GM18867 (cell line): Measurements from ENCODE around the gene SPPL2B.

ENCODE experiments used
- ATAC-seq: cut with Tn5 transposase; IDR thresholded peaks from one replicate; pipeline ENCODE4 v1.9.1; 2021; ENCODE audit warnings: mild to moderate bottlenecking, moderate library complexity; ENCODE audit not compliant: unreplicated experiment

SPPL2B gene

DNA sequence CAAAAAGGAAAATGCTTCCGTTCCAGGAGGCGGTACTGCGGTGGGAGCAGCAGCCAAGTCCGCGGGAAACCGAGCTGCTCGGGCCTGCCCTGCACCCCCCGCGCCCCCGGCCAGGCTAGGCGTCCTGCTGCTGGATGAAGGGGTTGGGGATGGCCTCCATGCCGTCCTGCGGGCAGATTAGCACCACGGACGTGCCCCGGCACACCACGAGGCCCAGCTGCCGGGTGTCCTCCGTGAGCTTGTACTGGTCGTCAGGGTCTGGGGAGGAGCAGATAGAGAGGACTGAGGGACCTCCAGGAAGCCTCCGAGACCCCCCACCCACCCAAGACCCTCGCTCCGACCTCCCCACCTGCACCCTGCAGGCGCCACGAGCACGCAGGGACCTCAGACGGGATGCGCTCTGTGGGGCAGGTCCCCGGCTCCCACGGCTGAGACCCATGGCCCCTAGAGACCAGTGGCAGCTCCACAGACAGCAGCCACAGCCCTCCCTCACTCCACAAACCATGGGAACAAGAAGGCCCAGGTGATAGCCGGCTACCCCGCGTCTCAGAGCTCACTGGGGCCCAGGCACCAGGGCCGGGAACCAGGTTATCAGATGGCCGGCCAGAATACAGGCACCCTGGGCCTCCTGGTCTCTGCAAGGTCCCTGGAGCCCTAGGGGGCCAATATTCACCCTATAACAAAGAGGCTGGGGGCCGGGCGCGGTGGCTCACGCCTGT, 6.8 kb upstream of the SPPL2B start:
- ATAC-seq: no peak

DNA sequence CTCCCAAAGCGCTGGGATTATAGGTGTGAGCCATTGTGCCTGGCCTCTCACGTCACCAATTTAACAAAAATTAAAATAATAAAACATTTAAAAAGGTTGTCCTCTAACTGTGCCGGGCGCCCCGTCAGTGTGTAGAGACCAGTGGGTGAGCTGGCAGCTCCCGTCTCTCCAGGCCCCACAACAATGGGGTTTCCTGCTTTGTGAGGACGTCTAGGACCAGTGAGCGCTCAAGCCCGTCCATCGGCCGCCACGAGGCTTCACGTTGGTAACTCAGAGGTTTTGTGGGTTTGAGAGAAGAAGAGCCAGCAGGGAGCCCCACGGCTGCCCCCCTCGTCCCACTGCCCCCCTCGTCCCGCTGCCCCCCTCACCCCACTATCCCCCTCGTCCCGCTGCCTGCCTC, 4.8 kb upstream of the SPPL2B start:
- ATAC-seq: no peak

- no peak for ATAC-seq
Measured at GRCh38 chr19:2324220-2324948, 4.1 kb upstream of the SPPL2B start.

- ATAC-seq: no peak
Measured at GRCh38 chr19:2325281-2326046, 3.0 kb upstream of the SPPL2B start.

DNA sequence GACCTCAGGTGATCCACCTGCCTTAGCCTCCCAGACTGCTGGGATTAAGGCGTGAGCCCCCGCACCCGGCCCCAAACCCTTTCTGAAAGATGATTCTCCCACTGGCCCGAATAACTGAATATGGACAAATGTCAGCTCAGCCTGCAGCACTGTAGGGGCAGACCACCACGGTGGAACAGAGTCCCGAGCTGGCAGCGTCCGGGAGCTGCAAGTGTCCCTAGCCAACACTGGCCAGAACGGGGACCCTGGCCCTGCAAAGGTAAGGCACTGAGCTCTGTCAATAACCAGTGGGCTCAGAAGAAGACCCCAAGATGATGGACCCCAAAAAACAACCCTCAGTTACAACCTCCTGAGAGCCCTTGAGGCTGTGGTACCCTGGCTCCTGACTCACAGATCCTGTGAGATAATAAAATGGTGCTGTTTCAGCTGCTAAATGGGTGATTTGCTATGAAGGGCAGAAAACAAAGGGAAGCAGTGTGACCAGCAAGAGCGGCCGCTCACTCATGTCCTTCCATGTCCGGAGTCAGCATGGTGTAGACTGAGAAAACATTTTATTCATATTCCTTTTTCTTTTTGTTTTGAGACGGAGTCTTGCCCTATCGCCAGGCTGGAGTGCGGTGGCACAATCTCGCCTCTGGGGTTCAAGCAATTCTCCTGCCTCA, 1.7 kb upstream of the SPPL2B start:
- ATAC-seq: no peak

DNA sequence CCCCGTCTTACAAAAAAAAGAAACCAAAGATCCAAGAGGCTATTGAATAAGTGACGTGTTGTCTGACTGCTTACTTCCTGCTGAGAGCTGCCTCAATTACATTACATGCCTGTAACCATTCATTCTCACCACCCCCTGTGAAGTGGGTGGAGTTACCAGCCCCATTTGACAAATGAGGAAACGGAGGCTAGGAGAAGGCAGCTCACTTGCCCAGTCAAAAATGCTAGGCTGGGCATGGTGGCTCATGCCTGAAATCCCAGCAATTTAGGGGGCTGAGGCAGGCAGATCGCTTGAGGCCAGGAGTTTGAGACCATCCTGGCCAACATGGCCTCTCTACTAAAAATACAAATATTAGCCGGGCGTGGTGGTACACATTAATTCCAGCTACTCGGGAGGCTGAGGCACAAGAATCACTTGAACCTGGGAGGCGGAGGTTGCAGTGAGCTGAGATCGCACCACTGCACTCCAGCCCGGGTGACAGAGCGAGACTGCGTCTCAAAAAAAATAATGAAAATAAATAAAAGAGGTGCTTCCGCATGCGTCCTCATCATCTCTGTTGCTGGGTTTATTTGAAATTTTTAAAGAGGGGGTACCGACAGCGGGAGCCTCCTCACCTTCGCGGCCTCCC, 597 bp upstream of the SPPL2B start:
- ATAC-seq: peak; percentile 1

GRCh38 chr19:2329149-2329478, 630 bp downstream of the SPPL2B start:
- no peak for ATAC-seq

GRCh38 chr19:2329501-2329916, 1.0 kb downstream of the SPPL2B start:
- no peak for ATAC-seq

GRCh38 chr19:2330255-2330631, 1.8 kb downstream of the SPPL2B start:
- no peak for ATAC-seq

- no peak for ATAC-seq
Measured at GRCh38 chr19:2330632-2331284, 2.3 kb downstream of the SPPL2B start.

- no peak for ATAC-seq
Measured at GRCh38 chr19:2331601-2332246, 3.2 kb downstream of the SPPL2B start.

DNA sequence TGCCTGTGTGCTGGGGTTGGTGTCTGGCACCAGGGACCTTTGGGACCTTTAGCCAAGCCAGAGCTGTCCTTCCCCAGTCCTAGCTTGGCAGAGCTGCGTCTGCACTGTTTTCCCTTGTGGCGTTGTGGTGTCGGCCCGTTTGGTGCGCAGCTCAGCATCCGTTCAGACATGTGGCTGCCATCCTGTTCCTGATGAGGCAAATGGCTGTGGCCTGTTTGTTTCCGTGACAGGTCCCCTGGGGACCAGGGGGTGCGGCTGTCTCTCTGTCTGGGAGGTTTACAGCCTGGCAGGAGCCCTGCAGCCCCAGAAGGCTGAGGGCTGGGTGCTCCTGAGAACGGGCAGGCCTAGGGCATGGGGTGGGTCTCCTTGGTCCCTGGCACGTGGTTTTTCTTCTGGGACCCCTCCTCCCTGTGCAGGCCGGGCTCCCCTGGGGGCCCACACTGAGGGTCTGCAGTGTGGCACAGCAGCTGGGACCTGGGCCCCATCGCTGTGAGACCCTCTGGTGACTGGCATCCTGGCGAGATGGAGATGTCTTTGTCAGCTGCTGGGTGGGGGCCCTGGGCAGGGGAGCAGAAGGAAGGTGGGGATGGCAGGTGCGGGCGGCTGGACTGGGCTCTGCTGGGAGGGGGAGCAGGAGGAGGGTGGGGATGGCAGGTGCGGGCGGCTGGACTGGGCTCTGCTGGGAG, 4.0 kb downstream of the SPPL2B start:
- no peak for ATAC-seq

GRCh38 chr19:2333027-2333806, 4.7 kb downstream of the SPPL2B start:
- ATAC-seq: no peak

DNA sequence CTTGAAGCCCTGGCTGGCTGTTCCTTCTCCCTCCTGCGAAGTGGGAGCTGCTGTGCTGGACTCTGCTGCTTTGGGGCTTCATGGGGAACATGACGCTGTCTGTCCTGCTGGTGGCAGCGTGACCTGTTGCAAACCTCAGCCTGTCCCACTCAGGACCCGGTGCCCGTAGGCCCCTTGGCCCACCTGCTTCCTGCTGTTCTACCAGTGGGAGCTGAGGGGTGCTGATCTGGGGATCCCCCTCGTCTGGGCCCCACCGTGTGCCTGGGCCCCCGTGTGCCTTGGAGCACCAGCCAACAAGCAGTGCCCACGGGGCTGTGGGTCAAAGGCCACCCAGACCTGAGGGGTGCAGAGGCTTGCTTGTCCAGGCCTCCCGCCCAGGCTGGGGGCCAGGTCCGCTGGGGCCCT, 5.3 kb downstream of the SPPL2B start:
- no peak for ATAC-seq

GRCh38 chr19:2334426-2334825, 5.9 kb downstream of the SPPL2B start:
- no peak for ATAC-seq

GRCh38 chr19:2334986-2335846, 6.7 kb downstream of the SPPL2B start:
- no peak for ATAC-seq

DNA sequence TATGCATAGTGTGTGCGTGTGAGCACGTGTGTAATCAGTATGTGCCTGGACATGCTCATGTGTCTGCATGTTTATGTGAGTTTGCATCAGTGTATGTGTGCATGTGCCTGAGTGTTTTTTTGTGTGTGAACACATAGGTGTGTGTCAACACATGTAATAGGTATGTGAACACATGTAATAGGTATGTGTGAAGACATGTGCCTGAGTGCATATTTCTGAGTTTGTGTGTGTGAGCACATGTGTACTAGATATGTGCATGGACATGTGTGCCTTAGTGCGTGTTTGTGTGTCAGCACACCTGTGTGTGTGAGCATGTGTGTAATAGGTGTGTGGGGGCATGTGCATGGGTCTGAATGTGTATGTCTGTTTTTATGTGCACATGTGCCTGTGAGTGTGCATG, 7.4 kb downstream of the SPPL2B start:
- ATAC-seq: no peak
